SU-DHL-6 (cell line): ENCODE measurements around the gene RNU1-3.
"Not testable (repeated sequence)": the region's sequence is repeated elsewhere in the genome, so short reads cannot be mapped to it uniquely, and the experiment has no call there.

Experiments used
- CTCF ChIP-seq: fragments of 200-600 bp; sonication (generic); IDR thresholded peaks from one replicate; pipeline ENCODE4 v1.5.1; 2017; ENCODE audit warnings: antibody characterized with exemption, mild to moderate bottlenecking, low read length, moderate library complexity; ENCODE audit not compliant: insufficient read depth, poor library complexity, severe bottlenecking
- EZH2phosphoT487 ChIP-seq: fragments of 200-600 bp; sonication (generic), shearing (Covaris generic); conservative IDR thresholded peaks from 2 replicates; pipeline ENCODE4 v1.6.1; 2018; ENCODE audit warnings: mild to moderate bottlenecking, antibody characterized with exemption, low read length, moderate library complexity, mixed read lengths

GRCh38 chr1:16700138-16700895, 33.6 kb upstream of the RNU1-3 start:
- not testable (repeated sequence) for TF ChIP-seq CTCF, EZH2phosphoT487
